Mononuclear cell (primary cell): ENCODE data around the gene TMEM256. TPM values are rescaled to one million over a fixed set of nuclear protein-coding genes. Genes with fewer than 3 reads are reported as not detected.
A peak's percentile ranks its signal among the peaks of the same experiment; 100 is the strongest.

Experiments used
- H3K27me3 ChIP-seq: 2 replicates; pipeline ENCODE4 v1.6.0; 2011; ENCODE audit warnings: low read length, control low read depth; ENCODE audit not compliant: insufficient read depth
- H3K4me1 ChIP-seq: 2 replicates; pipeline ENCODE4 v1.5.1; 2011; ENCODE audit warnings: mild to moderate bottlenecking, low read length, control low read depth; ENCODE audit not compliant: insufficient read depth
- H3K4me3 ChIP-seq: 2 replicates; pipeline ENCODE4 v1.5.1; 2011; ENCODE audit warnings: mild to moderate bottlenecking, low read length, moderate library complexity
- H3K9me3 ChIP-seq: 2 replicates; pipeline ENCODE4 v1.5.1; 2011; ENCODE audit warnings: low read depth, mild to moderate bottlenecking, control low read depth, low read length
- total RNA-seq: library from RNA; depleted of rRNA; stranded (reverse); fragments of >200 nt; gene quantifications from one replicate; pipeline ENCODE4 v1.2.3, GENCODE V29; 2012

The TMEM256 gene
- total RNA-seq, 1 donor: 41.1 TPM

- H3K4me1 ChIP-seq: peaks cover 18% of the 10 kb centered on the region
- H3K4me3 ChIP-seq: no peak overlapping the region
- H3K27me3 ChIP-seq: peaks cover 2% of the 10 kb centered on the region
- no peaks in the 10 kb centered on the region for H3K9me3 ChIP-seq
These were observed 2.4 kb upstream of the TMEM256 start for GRCh38 chr17:7406235-7406825.

GRCh38 chr17:7405350-7406234 is 1.7 kb upstream of the TMEM256 start:
- Histone ChIP-seq H3K9me3 (no peaks in the 10 kb centered on the region), H3K27me3 (peaks cover 2% of the 10 kb centered on the region), H3K4me3 (no peak overlapping the region), H3K4me1 (peaks cover 18% of the 10 kb centered on the region)

- Histone ChIP-seq H3K27me3 (peaks cover 2% of the 10 kb centered on the region), H3K9me3 (no peaks in the 10 kb centered on the region), H3K4me1 (peaks cover 18% of the 10 kb centered on the region), H3K4me3 (peak overlapping the region; percentile 67)
These were observed 946 bp upstream of the TMEM256 start for GRCh38 chr17:7404737-7405349.

- H3K27me3 ChIP-seq: peaks cover 2% of the 10 kb centered on the region
These were observed 245 bp downstream of the TMEM256 start for GRCh38 chr17:7403727-7403976.

GRCh38 chr17:7403043-7403726 is 712 bp downstream of the TMEM256 start:
- H3K27me3 ChIP-seq: peaks cover 2% of the 10 kb centered on the region
- H3K9me3 ChIP-seq: no peaks in the 10 kb centered on the region
- H3K4me1 ChIP-seq: peaks cover 18% of the 10 kb centered on the region
- H3K4me3 ChIP-seq: peak overlapping the region; percentile 67

More at GRCh38 chr17:7403727-7403976, 245 bp downstream of the TMEM256 start:
- Histone ChIP-seq H3K4me3 (peak overlapping the region; percentile 67), H3K9me3 (no peaks in the 10 kb centered on the region), H3K4me1 (peaks cover 18% of the 10 kb centered on the region)

GRCh38 chr17:7398612-7399011 is 5.3 kb downstream of the TMEM256 start:
- H3K4me1 ChIP-seq: peaks cover 20% of the 10 kb centered on the region

GRCh38 chr17:7396147-7396546 is 7.8 kb downstream of the TMEM256 start:
- H3K9me3 ChIP-seq: no peaks in the 10 kb centered on the region

More at GRCh38 chr17:7398612-7399011, 5.3 kb downstream of the TMEM256 start:
- Histone ChIP-seq H3K4me3 (no peak overlapping the region), H3K9me3 (no peaks in the 10 kb centered on the region), H3K27me3 (no peaks in the 10 kb centered on the region)

GRCh38 chr17:7394452-7395191 is 9.3 kb downstream of the TMEM256 start, which contains the start of gene PLSCR3:
PLSCR3 (minus strand) TSS chr17:7394525; CDS start chr17:7394110, 415 bp downstream.
- Histone ChIP-seq H3K4me3 (peak within 1 kb of the TSS; percentile 70), H3K27me3 (no peaks in the 10 kb centered on the region), H3K4me1 (peaks cover 24% of the 10 kb centered on the region), H3K9me3 (no peaks in the 10 kb centered on the region)

More at GRCh38 chr17:7396147-7396546, 7.8 kb downstream of the TMEM256 start:
- Histone ChIP-seq H3K27me3 (no peaks in the 10 kb centered on the region), H3K4me3 (no peak overlapping the region), H3K4me1 (peaks cover 24% of the 10 kb centered on the region)

- no peaks in the 10 kb centered on the region for H3K27me3 ChIP-seq
- peak overlapping the region; percentile 70 for H3K4me3 ChIP-seq
- H3K4me1 ChIP-seq: peaks cover 24% of the 10 kb centered on the region
- no peaks in the 10 kb centered on the region for H3K9me3 ChIP-seq
These were observed 10.1 kb downstream of the TMEM256 start for GRCh38 chr17:7393613-7394451.

- peak overlapping the region; percentile 70 for H3K4me3 ChIP-seq
- H3K4me1 ChIP-seq: peaks cover 24% of the 10 kb centered on the region
- H3K9me3 ChIP-seq: no peaks in the 10 kb centered on the region
- H3K27me3 ChIP-seq: no peaks in the 10 kb centered on the region
These were observed 10.9 kb downstream of the TMEM256 start for GRCh38 chr17:7392696-7393612.

GRCh38 chr17:7391307-7391706 is 12.6 kb downstream of the TMEM256 start:
- no peak overlapping the region for H3K4me3 ChIP-seq
- H3K27me3 ChIP-seq: no peaks in the 10 kb centered on the region
- no peaks in the 10 kb centered on the region for H3K9me3 ChIP-seq
- peaks cover 24% of the 10 kb centered on the region for H3K4me1 ChIP-seq

- H3K4me1 ChIP-seq: peaks cover 23% of the 10 kb centered on the region
- no peak overlapping the region for H3K4me3 ChIP-seq
- H3K27me3 ChIP-seq: no peaks in the 10 kb centered on the region
- no peaks in the 10 kb centered on the region for H3K9me3 ChIP-seq
These were observed 13.7 kb downstream of the TMEM256 start for GRCh38 chr17:7389924-7390910.
